Activated T-helper 2 cell treated with anti-CD3 and anti-CD28 coated beads, Interferon-gamma antibody, Interleukin-2, Interleukin-4, amounts not matched to agents 10 μg/mL and 5 μg/mL and 100 μg/mL, durations not matched to agents 14 hours and 24 hours and 36 hours (primary cell): ENCODE data around the gene GPR37L1. TPM values are rescaled to one million over a fixed set of nuclear protein-coding genes. Genes with fewer than 3 reads are reported as not detected.

Source experiments
- DNase-seq: peaks from one replicate; pipeline ENCODE4 v3.0.0; 2021; ENCODE audit warnings: low spot score
- H3K27ac Mint-ChIP-seq: one replicate; pipeline ENCODE4 v1.8.0; 2021; ENCODE audit warnings: mixed read lengths
- H3K27me3 Mint-ChIP-seq: one replicate; pipeline ENCODE4 v1.8.0; 2021; ENCODE audit warnings: low read depth, mixed read lengths
- H3K36me3 Mint-ChIP-seq: one replicate; pipeline ENCODE4 v1.8.0; 2021; ENCODE audit warnings: low read depth, mixed read lengths
- H3K4me1 Mint-ChIP-seq: one replicate; pipeline ENCODE4 v1.8.0; 2021; ENCODE audit warnings: low read depth, mixed read lengths
- H3K4me3 Mint-ChIP-seq: one replicate; pipeline ENCODE4 v1.8.0; 2021; ENCODE audit warnings: low read depth, mild to moderate bottlenecking, moderate library complexity, mixed read lengths
- H3K9me3 Mint-ChIP-seq: one replicate; pipeline ENCODE4 v1.8.0; 2021; ENCODE audit warnings: mixed read lengths
- intact Hi-C: fragments of 100-400 bp; cut with micrococcal nuclease; formaldehyde crosslinking; loops from one replicate; pipeline ENCODE4 v1.15.1; 2023
- total RNA-seq: library from RNA; stranded (reverse); gene quantifications from 2 replicates; pipeline ENCODE4 v1.2.3, GENCODE V29; 2022

The GPR37L1 gene
- total RNA-seq, 1 donor from 2014 or later, result not detected

DNA sequence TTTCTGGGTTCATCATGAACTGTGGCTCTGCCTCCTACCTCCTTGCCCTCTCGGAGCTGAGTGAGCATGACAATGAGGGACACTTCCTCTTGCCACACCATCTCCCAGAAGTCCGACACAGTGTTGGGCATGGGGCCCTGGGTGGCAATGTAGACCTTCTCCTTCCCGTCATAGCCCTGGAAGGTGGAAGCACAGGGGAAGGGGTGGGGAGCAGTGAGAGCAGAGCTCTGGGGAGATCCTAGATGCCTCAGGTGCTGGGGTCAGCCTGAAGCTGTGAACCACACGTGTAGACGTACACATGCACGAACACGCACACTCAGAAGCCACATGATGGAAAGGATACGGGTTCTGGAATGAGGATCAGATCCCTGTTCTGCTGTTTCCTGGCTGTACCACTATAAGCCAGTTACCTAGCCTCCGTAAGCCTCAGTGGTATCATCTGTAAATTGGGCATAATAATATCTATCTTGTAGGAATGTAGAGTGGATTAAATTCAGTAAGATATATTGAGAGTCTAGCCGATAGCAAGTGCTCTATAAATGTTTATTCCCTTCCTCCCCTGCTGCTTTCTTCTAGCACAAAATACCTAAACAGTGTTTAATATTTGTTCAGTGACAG, 31.5 kb downstream of the GPR37L1 start:
- H3K27me3 Mint-ChIP-seq, result no peaks in the 10 kb centered on the region
- no peak overlapping the region for H3K4me3 Mint-ChIP-seq
- intact Hi-C loops, result no loop called here
- peaks cover 44% of the 10 kb centered on the region for H3K4me1 Mint-ChIP-seq
- H3K36me3 Mint-ChIP-seq, result peaks cover 96% of the 10 kb centered on the region
- H3K27ac Mint-ChIP-seq, result peak overlapping the region; percentile 71
- no peak for DNase-seq
- no peaks in the 10 kb centered on the region for H3K9me3 Mint-ChIP-seq

DNA sequence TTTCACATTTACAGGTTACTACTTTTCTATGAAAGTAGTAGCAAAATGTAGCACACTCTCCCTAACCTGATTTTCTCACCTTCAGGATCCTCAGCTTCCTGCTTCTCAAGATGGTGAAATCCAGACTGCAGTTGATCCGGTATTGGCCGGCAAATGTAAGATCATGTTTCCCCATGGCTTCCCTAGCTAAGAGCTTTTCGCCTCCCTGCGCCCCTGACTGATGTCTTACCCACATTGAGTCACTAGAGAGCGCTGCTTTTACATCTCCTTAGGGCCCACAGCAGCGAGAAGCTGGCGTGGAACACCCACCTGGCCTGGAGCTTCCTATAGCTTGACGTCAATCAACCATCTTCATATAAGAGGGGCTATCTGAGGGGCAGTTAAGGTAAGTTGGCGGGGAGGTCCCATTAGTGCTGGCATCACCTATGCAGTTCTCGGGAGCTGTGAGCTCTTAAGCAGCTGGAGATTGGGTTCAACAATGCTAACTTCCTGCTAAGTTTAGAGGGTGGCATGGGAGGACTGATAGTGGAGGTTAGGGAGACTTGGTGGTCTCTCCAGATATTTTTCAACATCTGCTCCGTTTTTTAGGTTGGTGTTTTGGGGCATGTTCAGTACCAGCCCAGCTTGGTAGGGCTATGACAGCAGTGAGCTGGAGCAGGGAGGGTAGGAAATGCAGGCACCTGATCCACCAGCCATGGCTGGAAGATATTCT, 32.2 kb downstream of the GPR37L1 start:
- Mint-ChIP-seq H3K4me1 (peaks cover 46% of the 10 kb centered on the region), H3K4me3 (peak overlapping the region; percentile 0), H3K27me3 (no peaks in the 10 kb centered on the region), H3K9me3 (no peaks in the 10 kb centered on the region), H3K36me3 (peaks cover 97% of the 10 kb centered on the region), H3K27ac (peak overlapping the region; percentile 71)
- intact Hi-C loops, result no loop called here
- DNase-seq, result no peak

DNA sequence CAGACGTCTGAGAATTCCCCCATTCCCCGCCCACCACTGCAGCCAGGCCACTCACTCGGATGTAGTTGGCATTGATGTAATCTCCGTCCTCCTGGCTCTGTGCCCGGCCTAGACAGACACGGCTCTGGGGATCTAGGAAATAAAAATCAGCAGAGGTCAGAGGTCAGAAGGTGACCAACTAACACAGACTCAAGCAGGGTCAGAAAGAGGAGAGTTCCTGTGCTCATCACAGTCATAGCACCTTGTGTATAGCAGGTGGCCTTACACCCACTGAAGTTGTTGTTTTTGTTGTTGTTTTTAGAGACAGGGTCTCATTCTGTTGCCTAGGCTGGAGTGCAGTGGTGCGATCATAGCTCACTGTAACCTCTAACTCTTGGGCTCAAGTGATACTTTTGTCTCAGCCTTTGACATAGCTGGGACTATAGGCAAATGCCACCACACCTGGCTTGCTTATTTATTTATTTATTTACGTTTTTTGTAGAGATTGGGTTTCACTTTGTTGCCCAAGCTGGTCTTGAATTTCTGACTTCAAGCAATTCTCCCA, 32.8 kb downstream of the GPR37L1 start:
- H3K4me3 Mint-ChIP-seq, result no peak overlapping the region
- peaks cover 97% of the 10 kb centered on the region for H3K36me3 Mint-ChIP-seq
- peaks cover 46% of the 10 kb centered on the region for H3K4me1 Mint-ChIP-seq
- peak overlapping the region; percentile 35 for H3K27ac Mint-ChIP-seq
- no peak for DNase-seq
- intact Hi-C loops, result no loop called here
- H3K27me3 Mint-ChIP-seq, result no peaks in the 10 kb centered on the region
- no peaks in the 10 kb centered on the region for H3K9me3 Mint-ChIP-seq

DNA sequence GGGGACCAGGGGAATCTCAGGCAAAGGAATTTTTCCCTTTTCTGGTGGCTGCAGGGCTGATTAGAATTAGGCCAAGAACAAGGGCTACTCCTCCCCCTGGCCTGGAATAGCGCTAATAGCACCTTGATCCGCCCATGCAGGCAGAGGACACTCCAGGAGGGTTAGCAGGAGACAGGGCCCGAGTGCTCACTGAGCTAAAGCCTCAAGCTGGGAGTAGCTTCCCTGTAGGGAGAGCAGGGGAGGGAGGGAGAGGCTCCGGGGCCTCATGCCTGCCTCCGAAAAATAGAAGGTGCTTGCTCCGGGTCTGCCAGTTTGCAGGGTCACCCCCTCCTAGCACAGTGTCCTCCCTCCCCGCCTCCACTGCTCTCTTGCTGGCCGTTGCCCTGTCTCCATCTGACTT, 33.9 kb downstream of the GPR37L1 start:
- H3K4me1 Mint-ChIP-seq, result peaks cover 44% of the 10 kb centered on the region
- DNase-seq, result no peak
- no peaks in the 10 kb centered on the region for H3K9me3 Mint-ChIP-seq
- intact Hi-C loops, result no loop called here
- peaks cover 89% of the 10 kb centered on the region for H3K36me3 Mint-ChIP-seq
- peak overlapping the region; percentile 100 for H3K4me3 Mint-ChIP-seq
- H3K27ac Mint-ChIP-seq, result peak overlapping the region; percentile 35
- H3K27me3 Mint-ChIP-seq, result no peaks in the 10 kb centered on the region

DNA sequence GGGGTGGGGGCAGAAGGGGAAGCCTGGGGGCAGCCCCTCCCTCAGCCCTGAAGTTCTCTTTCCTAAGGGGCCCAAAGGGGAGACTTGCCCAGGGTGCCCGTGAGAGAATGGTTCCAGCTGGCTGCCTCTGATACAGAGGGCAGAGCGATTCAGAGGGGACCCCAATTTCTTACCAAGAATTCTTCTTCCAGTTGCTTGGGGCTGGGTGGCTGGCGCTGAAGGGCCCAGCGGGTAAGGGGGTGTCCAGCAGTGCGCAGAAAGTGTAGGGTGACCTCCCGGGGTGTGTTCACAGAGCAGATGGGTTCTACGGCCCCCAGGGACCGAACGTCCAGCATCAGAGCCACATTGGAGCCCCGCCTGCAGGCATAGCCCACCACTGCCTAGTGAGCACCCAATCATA, 35.2 kb downstream of the GPR37L1 start:
- H3K4me3 Mint-ChIP-seq, result peak overlapping the region; percentile 100
- intact Hi-C loops, result loop anchor here (2.0 kb wide), 1 partner anchor 13 kb away; the partner anchor contains the start of gene ARL8A
- H3K27me3 Mint-ChIP-seq, result no peaks in the 10 kb centered on the region
- peaks cover 55% of the 10 kb centered on the region for H3K4me1 Mint-ChIP-seq
- peak overlapping the region; percentile 47 for H3K27ac Mint-ChIP-seq
- H3K9me3 Mint-ChIP-seq, result no peaks in the 10 kb centered on the region
- peaks cover 78% of the 10 kb centered on the region for H3K36me3 Mint-ChIP-seq
- no peak for DNase-seq

DNA sequence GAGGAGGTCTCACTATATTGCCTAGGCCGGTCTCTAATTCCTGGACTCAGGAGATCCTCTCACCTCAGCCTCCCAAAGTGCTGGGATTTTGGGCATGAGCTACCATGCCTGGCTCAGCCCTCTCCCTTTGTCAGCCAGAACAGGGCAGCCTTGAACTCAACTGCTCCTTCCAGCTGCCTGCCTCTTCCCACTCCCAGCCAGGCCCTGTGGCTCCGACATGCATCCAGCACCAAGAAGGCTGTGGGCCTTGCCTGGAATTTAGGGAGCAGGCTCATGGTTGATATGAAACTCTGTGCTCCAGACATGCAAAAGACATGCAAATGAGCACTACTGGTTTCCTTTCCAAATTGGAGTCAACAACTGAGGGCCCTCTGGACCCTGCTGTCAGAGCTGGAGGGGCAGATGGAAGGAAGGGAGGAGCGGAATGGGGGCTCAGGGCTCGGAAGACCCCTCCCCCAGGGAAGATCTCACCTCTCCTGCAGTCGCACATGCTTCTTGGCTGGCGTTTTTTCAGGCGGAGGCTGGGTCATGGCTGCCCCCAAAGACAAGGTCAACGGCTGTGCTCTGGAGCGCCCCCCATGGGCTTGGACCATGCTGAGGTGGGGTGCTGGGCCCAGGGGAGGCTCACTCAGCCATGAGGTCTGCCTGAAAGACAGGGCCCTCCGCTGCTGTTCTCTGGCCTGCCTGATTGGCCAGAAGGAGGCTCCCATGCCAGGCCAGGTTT, 36.3 kb downstream of the GPR37L1 start:
- H3K27ac Mint-ChIP-seq, result peak overlapping the region; percentile 99
- H3K36me3 Mint-ChIP-seq, result peaks cover 68% of the 10 kb centered on the region
- intact Hi-C loops, result loop anchor here (2.0 kb wide), 1 partner anchor 14 kb away; the partner anchor contains the start of gene ARL8A
- DNase-seq, result no peak
- H3K4me3 Mint-ChIP-seq, result peak overlapping the region; percentile 100
- H3K9me3 Mint-ChIP-seq, result no peaks in the 10 kb centered on the region
- no peaks in the 10 kb centered on the region for H3K27me3 Mint-ChIP-seq
- peaks cover 57% of the 10 kb centered on the region for H3K4me1 Mint-ChIP-seq

DNA sequence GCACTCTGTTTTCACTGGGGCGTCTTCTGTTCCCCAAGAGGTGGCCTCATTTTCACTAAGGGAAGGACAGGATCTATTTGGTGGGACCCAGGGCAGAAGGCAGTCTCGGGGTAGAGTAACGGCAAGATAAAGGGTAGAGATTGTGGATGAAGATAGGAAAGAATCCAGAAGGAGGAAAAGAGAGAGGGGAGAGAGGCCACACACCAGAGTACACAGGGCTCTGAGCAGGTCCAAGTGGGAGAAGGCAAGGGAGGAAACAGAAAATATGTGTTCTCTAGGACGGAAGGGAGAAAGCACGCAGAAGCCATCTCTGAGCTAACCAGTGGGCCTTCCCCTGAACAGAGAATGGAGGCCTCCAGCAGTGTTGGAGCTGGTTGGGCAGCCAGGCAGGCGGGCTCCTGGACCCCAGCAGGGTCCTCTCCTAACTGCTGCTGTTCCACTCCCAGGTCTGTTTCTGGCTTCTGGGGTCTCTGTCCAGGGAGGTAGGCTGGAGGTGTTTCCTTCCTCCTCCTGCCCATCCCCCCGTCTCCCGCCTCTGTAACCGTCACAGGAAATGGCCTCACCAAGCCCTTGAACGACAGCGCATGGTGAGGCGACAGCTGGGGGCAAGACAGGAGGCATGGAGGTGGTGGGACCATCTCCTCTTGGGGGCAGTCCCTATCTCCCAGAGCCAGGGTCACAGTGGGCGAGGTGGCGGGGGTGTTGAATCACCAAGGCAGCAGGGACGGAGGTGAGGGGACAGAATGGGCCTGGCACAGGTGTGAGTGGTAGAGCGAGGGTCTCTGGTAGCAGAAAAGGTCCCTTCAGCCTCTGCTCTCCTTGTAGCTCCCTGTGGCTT, 37.0 kb downstream of the GPR37L1 start:
- H3K4me3 Mint-ChIP-seq, result peak overlapping the region; percentile 100
- peaks cover 62% of the 10 kb centered on the region for H3K4me1 Mint-ChIP-seq
- H3K36me3 Mint-ChIP-seq, result peaks cover 66% of the 10 kb centered on the region
- intact Hi-C loops, result loop anchor here (2.0 to 5.0 kb wide), 2 partner anchors 15 to 1142 kb away; partner anchors contain the start of gene ARL8A
- no peaks in the 10 kb centered on the region for H3K9me3 Mint-ChIP-seq
- DNase-seq, result peak; percentile 55
- H3K27me3 Mint-ChIP-seq, result no peaks in the 10 kb centered on the region
- H3K27ac Mint-ChIP-seq, result peak overlapping the region; percentile 99

DNA sequence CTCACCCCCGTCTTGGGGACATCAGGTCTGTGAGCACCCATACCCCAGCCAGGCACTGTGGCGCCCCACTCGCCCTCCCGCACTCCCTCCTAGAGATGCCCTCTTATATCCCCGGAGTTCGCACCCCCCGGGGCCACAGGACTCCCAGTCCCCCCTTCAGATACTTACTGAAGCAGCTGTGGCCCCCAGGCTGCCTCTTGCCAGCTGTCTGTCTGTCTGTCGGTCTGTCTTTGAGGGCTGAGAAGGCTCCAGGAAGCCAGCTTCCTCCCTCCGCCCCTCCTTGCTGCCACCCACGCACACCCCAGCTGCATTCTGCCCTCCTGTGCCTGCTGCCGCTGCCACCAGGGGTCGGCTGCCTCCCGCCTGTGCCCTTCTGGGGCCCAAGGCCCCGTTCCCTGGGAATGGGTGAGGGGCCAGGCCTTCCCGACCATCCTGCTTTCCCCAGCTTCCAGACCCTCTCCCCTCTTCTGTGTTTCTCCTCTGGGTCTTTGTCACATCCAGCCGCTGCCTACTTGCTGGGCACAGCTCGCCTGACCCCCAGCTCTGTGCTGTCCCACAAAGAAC, 37.7 kb downstream of the GPR37L1 start, which contains the start of gene PTPN7:
Gene PTPN7 (minus strand): TSS at position 226 of the 564 bp plus-strand sequence. CDS start 1,200 bp downstream, outside the sequence.
- H3K4me3 Mint-ChIP-seq, result peak within 1 kb of the TSS; percentile 100
- peak within 1 kb of the TSS; percentile 99 for H3K27ac Mint-ChIP-seq
- H3K27me3 Mint-ChIP-seq, result no peaks in the 10 kb centered on the region
- H3K9me3 Mint-ChIP-seq, result no peaks in the 10 kb centered on the region
- peaks cover 59% of the 10 kb centered on the region for H3K36me3 Mint-ChIP-seq
- H3K4me1 Mint-ChIP-seq, result peaks cover 61% of the 10 kb centered on the region
- peak; percentile 58 for DNase-seq
- intact Hi-C loops, result loop anchor here (5.0 kb wide), 1 partner anchor 1143 kb away; no protein-coding TSS in a partner anchor

- H3K9me3 Mint-ChIP-seq, result no peaks in the 10 kb centered on the region
- H3K27me3 Mint-ChIP-seq, result no peaks in the 10 kb centered on the region
- peak overlapping the region; percentile 100 for H3K4me3 Mint-ChIP-seq
- H3K27ac Mint-ChIP-seq, result peak overlapping the region; percentile 99
- DNase-seq, result no peak
- H3K36me3 Mint-ChIP-seq, result peaks cover 50% of the 10 kb centered on the region
- peaks cover 60% of the 10 kb centered on the region for H3K4me1 Mint-ChIP-seq
- intact Hi-C loops, result loop anchor here (1.0 to 5.0 kb wide), 2 partner anchors 16 to 1144 kb away; no protein-coding TSS in a partner anchor
Measured at GRCh38 chr1:202161151-202162046, 38.7 kb downstream of the GPR37L1 start.

DNA sequence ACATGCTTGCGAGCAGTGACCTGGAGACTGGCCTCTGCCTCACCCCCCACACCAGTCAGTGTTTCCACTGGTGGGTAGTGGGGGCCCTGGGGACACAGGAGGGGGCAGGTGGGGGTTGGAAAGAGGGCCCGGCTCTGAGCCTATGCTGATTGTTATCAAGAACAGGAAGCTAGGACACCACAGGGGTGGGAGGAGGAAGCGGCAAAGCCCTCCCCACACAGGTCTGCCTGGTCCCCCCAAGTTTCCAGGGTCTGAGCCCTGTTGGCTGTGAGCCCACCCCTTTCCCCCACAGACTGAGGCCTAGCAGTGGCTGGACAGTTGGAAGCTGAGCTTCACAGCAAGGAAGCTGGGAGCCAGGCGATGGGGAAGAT, 39.3 kb downstream of the GPR37L1 start:
- Mint-ChIP-seq H3K9me3 (no peaks in the 10 kb centered on the region), H3K4me3 (peak overlapping the region; percentile 100), H3K27ac (peak overlapping the region; percentile 99), H3K4me1 (peaks cover 65% of the 10 kb centered on the region), H3K27me3 (no peaks in the 10 kb centered on the region), H3K36me3 (peaks cover 43% of the 10 kb centered on the region)
- DNase-seq, result peak; percentile 41
- intact Hi-C loops, result loop anchor here (1.0 to 5.0 kb wide), 2 partner anchors 17 to 1145 kb away; no protein-coding TSS in a partner anchor
